Measurements from ENCODE around the gene TMEM165.
A peak's percentile ranks its signal among the peaks of the same experiment; 100 is the strongest.
"Not testable (repeated sequence)": the region's sequence is repeated elsewhere in the genome, so short reads cannot be mapped to it uniquely, and the experiment has no call there.

Gene TMEM165

DNA sequence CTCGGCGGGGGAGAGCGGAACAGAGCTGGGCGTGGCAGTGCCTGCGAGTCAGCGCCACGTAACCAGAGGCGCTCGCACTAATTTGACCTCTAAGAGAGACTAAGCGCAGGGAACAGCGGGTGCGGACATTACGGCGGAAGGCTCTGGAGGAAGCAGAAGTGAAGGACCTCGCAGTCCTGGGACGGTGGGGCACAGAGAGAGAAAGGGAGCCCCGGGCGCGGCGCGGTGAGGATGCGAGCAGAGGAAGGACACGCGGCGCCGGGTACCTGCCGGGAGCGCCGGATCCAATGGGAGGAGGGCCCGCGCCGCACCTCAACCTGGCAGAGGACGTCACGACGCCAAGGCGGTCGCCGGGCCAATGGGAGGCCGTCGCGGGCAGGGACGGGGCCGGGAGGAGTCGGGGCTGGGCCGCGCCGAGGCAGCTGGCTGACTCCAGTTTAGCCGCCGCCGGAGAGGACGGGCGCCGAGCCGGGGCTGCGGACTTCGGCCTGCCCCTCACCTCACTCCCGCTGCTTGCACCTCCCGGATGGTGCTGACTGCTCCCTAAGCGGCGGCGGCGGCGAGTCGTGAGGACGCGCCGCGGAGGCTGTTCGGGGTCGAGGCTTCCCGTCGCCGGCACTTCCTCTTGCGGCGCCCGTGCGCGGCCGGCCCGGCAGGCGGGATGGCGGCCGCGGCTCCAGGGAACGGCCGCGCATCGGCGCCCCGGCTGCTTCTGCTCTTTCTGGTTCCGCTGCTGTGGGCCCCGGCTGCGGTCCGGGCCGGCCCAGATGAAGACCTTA is at the start of gene TMEM165:
TSS of gene TMEM165 (plus strand) at position 429 of the 779 bp plus-strand sequence. CDS start at position 662, 233 bp downstream.
- DNase-seq, result peak; percentile 84

GRCh38 chr4:55345980-55346850 is 49.5 kb upstream of the TMEM165 start, which contains the start of gene SRD5A3:
Gene SRD5A3 (plus strand): TSS chr4:55346242. CDS start chr4:55346337, 95 bp downstream.
- peak; percentile 62 for DNase-seq

DNA sequence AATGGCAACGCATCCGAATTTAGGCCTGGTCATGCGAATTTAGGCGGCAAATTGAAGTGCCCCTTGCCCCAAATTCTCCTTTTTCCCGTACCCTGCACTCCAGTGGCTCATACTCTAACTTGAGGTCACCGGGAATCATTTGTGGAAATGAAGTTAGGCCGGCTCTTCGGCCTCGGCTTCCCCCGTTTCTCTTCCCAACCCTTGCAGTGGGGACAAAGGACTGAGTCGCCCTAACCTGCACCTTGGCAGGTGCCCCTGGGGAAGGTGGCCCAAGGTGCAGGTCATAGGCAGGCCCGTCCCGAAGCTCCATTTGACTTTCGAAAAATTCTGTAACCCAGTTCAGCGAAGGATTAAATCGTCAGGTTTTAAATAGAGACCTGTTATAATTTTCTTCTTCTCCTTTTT is 48.9 kb upstream of the TMEM165 start:
- DNase-seq, result no peak

GRCh38 chr4:55347610-55348228 is 48.0 kb upstream of the TMEM165 start:
- DNase-seq, result no peak

GRCh38 chr4:55348466-55348865 is 47.3 kb upstream of the TMEM165 start:
- DNase-seq, result no peak

GRCh38 chr4:55350870-55351269 is 44.9 kb upstream of the TMEM165 start:
- DNase-seq, result not testable (repeated sequence)

DNA sequence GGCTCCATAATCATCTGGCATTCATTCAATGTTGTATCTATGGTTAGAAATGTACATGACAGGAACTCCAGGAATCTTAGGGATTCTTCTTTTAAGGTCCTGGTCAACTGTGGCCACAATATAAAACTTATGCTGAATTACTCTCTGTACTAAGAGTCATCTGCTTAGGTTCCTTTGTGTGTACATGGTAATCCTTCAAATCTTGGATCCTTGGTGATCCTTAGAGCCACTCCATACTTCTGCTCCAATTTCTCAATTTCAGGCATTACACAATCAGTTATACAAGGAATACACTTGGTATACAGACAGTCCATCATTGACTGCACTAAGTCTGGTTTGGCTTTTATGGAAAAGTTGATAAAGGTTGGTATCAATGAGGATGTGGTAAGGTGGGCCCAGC is 43.9 kb upstream of the TMEM165 start:
- DNase-seq, result no peak

- DNase-seq, result no peak
Observed at GRCh38 chr4:55352726-55353125, 43.0 kb upstream of the TMEM165 start.

DNA sequence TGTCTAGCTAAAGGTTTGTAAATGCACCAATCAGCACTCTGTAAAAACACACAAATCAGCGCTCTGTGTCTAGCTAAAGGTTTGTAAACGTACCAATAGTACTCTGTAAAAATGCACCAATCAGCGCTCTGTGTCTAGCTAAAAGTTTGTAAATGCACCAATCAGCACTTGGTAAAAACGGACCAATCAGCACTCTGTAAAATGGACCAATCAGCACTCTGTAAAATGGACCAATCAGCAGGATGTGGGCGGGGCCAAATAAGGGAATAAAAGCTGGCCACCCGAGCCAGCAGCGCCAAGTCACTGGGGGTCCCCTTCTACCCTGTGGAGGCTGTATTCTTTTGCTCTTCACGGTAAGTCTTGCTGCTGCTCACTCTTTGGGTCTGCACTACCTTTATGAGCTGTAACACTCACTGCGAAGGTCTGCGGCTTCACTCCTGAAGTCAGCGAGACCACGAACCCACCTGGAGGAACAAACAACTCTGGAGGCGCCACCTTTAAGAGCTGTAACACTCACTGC is 42.5 kb upstream of the TMEM165 start:
- not testable (repeated sequence) for DNase-seq

GRCh38 chr4:55354648-55355047 is 41.1 kb upstream of the TMEM165 start:
- no peak for DNase-seq

DNA sequence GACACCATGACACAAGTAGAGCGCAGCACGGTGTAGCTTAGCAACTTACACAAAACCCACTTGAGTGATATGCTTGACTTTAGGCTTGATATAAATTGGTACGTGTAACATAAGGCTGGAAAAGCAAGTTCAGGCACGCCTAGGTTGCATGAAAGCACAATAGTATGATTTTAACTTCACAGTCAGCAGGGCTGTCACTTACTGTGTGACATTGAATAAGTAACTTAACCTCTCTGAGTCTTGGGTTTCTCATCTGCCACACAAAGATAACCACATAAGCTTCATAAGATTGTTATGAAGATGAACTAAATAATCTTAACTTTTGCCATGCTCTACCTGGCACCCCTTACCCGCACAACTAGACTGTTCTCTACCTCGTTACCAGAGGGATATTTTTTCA is 40.2 kb upstream of the TMEM165 start:
- peak; percentile 58 for DNase-seq

GRCh38 chr4:55356991-55357461 is 38.7 kb upstream of the TMEM165 start:
- DNase-seq, result peak; percentile 19

- no peak for DNase-seq
Observed at GRCh38 chr4:55358246-55358645, 37.5 kb upstream of the TMEM165 start.

- no peak for DNase-seq
Observed at GRCh38 chr4:55358668-55359067, 37.1 kb upstream of the TMEM165 start.

GRCh38 chr4:55359397-55359916 is 36.3 kb upstream of the TMEM165 start:
- DNase-seq, result no peak

DNA sequence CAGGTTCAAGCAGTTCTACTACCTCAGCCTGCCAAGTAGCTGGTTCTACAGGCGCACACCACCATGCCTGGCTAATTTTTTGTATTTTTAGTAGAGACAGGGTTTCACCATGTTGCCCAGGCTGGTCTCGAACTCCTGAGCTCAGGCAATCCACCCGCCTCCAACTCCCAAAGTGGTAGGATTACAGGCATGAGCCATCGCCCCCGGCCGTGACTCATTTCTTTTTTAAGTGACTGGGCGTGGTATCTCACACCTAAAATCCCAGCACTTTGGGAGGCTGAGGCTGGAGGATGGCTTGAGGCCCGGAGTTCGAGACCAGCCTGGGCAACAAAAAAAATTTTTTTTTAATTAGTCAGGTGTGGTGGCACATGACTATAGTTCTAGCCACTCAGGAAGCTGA is 32.8 kb upstream of the TMEM165 start:
- not testable (repeated sequence) for DNase-seq

- no peak for DNase-seq
Observed at GRCh38 chr4:55363691-55364351, 31.9 kb upstream of the TMEM165 start.

DNA sequence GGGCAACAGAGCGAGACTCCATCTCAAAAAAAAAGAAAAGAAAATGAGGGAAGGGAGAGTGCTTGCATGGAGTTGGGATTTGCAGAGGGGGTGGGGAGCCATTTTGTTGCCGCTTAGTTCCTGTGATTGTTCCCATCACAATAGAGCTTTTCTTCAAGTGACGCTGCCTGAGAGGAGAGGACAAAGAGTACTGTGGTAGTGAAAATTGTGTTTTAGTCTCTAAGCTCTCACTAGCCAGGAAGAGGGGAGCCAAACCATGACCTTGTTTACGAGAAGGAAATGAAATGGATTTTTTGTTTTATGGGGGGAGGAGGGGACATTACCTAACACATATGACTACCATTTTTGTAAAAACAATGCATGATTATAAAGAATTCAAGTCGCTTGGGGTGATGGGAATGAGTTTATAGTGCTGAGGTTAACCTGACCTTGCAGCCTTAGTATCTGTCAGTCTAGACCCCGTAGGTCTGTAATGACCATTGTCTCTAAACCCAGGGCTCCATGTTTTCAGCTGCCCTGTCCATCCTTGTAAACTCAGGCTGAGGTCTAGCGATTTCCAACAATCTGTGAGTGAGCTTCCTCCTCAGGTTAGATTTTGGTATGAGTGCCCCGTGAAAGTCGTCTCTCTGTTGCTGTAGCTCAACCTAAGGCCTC is 30.9 kb upstream of the TMEM165 start:
- no peak for DNase-seq

- no peak for DNase-seq
Observed at GRCh38 chr4:55365345-55365728, 30.4 kb upstream of the TMEM165 start.

- DNase-seq, result no peak
Observed at GRCh38 chr4:55366621-55367020, 29.1 kb upstream of the TMEM165 start.

- no peak for DNase-seq
Observed at GRCh38 chr4:55367084-55367722, 28.6 kb upstream of the TMEM165 start.
